Liver (tissue), 9 donors: Measurements from ENCODE around the gene GABBR2. TPM values are rescaled to one million over a fixed set of nuclear protein-coding genes. Genes with fewer than 3 reads are reported as not detected.

Source experiments
- DNase-seq: peaks from one replicate; pipeline ENCODE4 v3.0.0-alpha.2; 2017; ENCODE audit warnings: low spot score
- H3K27ac ChIP-seq, 2 donors: one replicate each; pipeline ENCODE4 v1.7.0; 2013; ENCODE audit warnings: inconsistent platforms in 2 of 2, low read length in 2 of 2, control low read depth in 1 of 2, low read depth in 1 of 2, mild to moderate bottlenecking in 1 of 2
- H3K27me3 ChIP-seq, 4 donors: one replicate each; pipeline versions ENCODE4 v1.6.1 to v1.7.0; 2013; ENCODE audit warnings: low read length in 3 of 4, inconsistent platforms in 1 of 4, mild to moderate bottlenecking in 1 of 4, moderate library complexity in 1 of 4; ENCODE audit not compliant: control insufficient read depth in 4 of 4, insufficient read depth in 4 of 4
- H3K36me3 ChIP-seq, 4 donors: one replicate each; pipeline versions ENCODE4 v1.6.1 to v1.7.0; 2013; ENCODE audit warnings: low read length in 3 of 4, mild to moderate bottlenecking in 3 of 4, low read depth in 1 of 4, moderate library complexity in 1 of 4; ENCODE audit not compliant: control insufficient read depth in 4 of 4, insufficient read depth in 3 of 4
- H3K4me1 ChIP-seq, 4 donors: one replicate each; pipeline versions ENCODE4 v1.6.1 to v1.7.0; 2013; ENCODE audit warnings: low read length in 3 of 4, mild to moderate bottlenecking in 3 of 4, moderate library complexity in 1 of 4; ENCODE audit not compliant: control insufficient read depth in 4 of 4, insufficient read depth in 4 of 4
- H3K4me3 ChIP-seq, 3 donors: one replicate each; pipeline versions ENCODE4 v1.6.1 to v1.7.0; 2013; ENCODE audit warnings: low read length in 3 of 3, control low read depth in 1 of 3, low read depth in 1 of 3, mild to moderate bottlenecking in 1 of 3
- H3K9ac ChIP-seq, 2 donors: one replicate each; pipeline ENCODE4 v1.7.0; 2013; ENCODE audit warnings: low read length in 2 of 2, mild to moderate bottlenecking in 2 of 2, moderate library complexity in 2 of 2, control low read depth in 1 of 2, low read depth in 1 of 2
- H3K9me3 ChIP-seq, 4 donors: one replicate each; pipeline versions ENCODE4 v1.6.1 to v1.7.0; 2013; ENCODE audit warnings: low read length in 3 of 4; ENCODE audit not compliant: control insufficient read depth in 4 of 4
- ATF3 ChIP-seq: IDR thresholded peaks from 2 replicates; pipeline ENCODE4 v1.6.1; 2016; ENCODE audit warnings: antibody characterized with exemption
- CTCF ChIP-seq: fragments of 150-350 bp; IDR thresholded peaks from 2 replicates; pipeline ENCODE4 v1.5.1; 2017; ENCODE audit warnings: improper control_type of control experiment, low read depth, low read length; ENCODE audit not compliant: missing input control
- FOXA2 ChIP-seq: IDR thresholded peaks from 2 replicates; pipeline ENCODE4 v1.6.1; 2016; ENCODE audit warnings: antibody characterized with exemption
- NR2F2 ChIP-seq: IDR thresholded peaks from 2 replicates; pipeline ENCODE4 v1.6.1; 2016; ENCODE audit warnings: antibody characterized with exemption
- RAD21 ChIP-seq, 2 donors: IDR thresholded peaks; 2 replicates each; pipeline ENCODE4 v1.6.1; 2016; ENCODE audit warnings: antibody characterized with exemption in 2 of 2, mild to moderate bottlenecking in 2 of 2
- REST ChIP-seq: IDR thresholded peaks from 2 replicates; pipeline ENCODE4 v1.6.1; 2016; ENCODE audit warnings: antibody characterized with exemption, mild to moderate bottlenecking
- YY1 ChIP-seq: IDR thresholded peaks from 2 replicates; pipeline ENCODE4 v1.6.1; 2016; ENCODE audit warnings: antibody characterized with exemption, mild to moderate bottlenecking
- WGBS: extraction: QIAGEN DNeasy Blood & Tissue Kit; methylation state at CpG from one replicate; pipeline ENCODE4 v1.1.7; 2013; 5-methylcytosine and 5-hydroxymethylcytosine counted together
- polyA plus RNA-seq, 2 donors: library from polyadenylated mRNA; stranded (reverse) in 1 of 2; unstranded in 1 of 2; fragments of 200-250 nt in 1 of 2; fragments of >200 nt in 1 of 2; fragmentation: Nextera tagmentation in 1 of 2; extraction: Ambion mirVana in 1 of 2; gene quantifications; one replicate each; pipeline versions ENCODE4 v1.2.1 to v1.2.3, GENCODE V29; 2013 to 2015
- total RNA-seq, 2 donors: library from RNA; depleted of rRNA; stranded (reverse); fragments of >200 nt; gene quantifications; one replicate each; pipeline ENCODE4 v1.2.3, GENCODE V29; 2014
- donor health status: healthy.
- donor health status: healthy.
- donor health status: healthy.
- donor health status: healthy.
- donor health status: healthy.

GABBR2 gene
- total and polyA plus RNA-seq, 4 donors, result 0.03 to 0.23 (median 0.08) TPM; not detected in 1

- TF ChIP-seq REST, result no peak
Measured at GRCh38 chr9:98730871-98731270, 22.1 kb upstream of the GABBR2 start (continued).

DNA sequence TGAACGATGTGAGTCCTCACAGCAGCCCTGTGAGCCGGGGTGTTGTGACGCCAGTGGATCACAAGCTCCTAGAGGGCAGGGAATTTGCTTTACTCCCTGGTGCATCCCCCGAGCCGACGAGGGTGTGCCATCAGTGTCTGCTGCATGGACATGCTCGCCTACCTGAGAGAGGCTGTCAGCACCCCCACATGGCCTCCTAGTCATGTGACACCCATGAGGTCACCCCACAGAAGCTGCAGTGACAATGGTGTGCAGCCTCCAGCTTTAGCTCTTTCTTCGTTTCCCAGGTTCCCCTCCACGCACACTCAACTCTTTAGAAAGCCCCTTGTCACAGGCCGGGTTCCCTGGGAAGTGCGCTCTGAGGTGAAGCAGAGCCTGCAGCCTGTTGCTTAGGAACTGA lies 19.8 kb upstream of the GABBR2 start:
- no peak for TF ChIP-seq YY1
- TF ChIP-seq REST, result no peak
- TF ChIP-seq ATF3, result no peak
- DNase-seq, result no peak
- WGBS, result 89% methylated on average over 11 of the region's 11 CpGs

GRCh38 chr9:98727428-98727827 lies 18.7 kb upstream of the GABBR2 start:
- Histone ChIP-seq H3K36me3 (no peaks in the 10 kb centered on the region), H3K9ac (no peak overlapping the region), H3K9me3 (peaks cover 0 to 4% (median 2%) of the 10 kb centered on the region in 4 donors), H3K27me3 (peaks cover 0 to 2% (median under 1%) of the 10 kb centered on the region in 4 donors), H3K4me1 (no peaks in the 10 kb centered on the region), H3K4me3 (no peak overlapping the region), H3K27ac (no peak overlapping the region)
- WGBS, result 71% methylated on average over 7 of the region's 7 CpGs
- no peak for TF ChIP-seq RAD21 (IDR thresholded peaks at IDR 0.05)
- no peak for TF ChIP-seq FOXA2
- TF ChIP-seq NR2F2, result no peak
- no peak for DNase-seq

More for the DNA sequence above, 19.8 kb upstream of the GABBR2 start:
- no peaks in the 10 kb centered on the region for H3K36me3 ChIP-seq
- H3K9me3 ChIP-seq, result peaks cover 0 to under 1% (median under 1%) of the 10 kb centered on the region in 4 donors
- no peak overlapping the region for H3K4me3 ChIP-seq
- H3K4me1 ChIP-seq, result no peaks in the 10 kb centered on the region
- H3K27me3 ChIP-seq, result peaks cover 0 to 2% (median under 1%) of the 10 kb centered on the region in 4 donors
- no peak overlapping the region for H3K9ac ChIP-seq
- H3K27ac ChIP-seq, result no peak overlapping the region

DNA sequence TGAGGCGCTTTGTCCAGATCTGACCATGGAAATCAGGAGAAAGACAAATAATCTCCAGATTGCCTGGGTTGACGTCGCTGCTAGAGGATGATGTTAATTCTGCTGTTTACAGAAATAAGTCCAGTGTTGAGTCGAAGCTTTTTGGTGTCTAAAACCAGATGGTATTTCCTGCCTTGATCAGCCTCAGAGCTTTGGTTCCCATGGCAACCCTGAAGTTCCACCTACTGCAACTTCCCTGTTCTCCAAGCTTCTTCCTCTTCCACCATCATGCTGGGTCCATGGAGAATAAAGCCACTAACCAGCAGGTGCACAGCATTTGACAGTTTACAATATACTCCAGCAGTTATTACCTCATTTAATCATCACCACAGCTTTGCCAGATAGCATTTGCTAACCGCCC lies 18.0 kb upstream of the GABBR2 start:
- Histone ChIP-seq H3K9me3 (peaks cover 0 to 4% (median 2%) of the 10 kb centered on the region in 4 donors), H3K27me3 (peaks cover 0 to 2% (median under 1%) of the 10 kb centered on the region in 4 donors), H3K27ac (no peak overlapping the region), H3K4me3 (no peak overlapping the region), H3K4me1 (no peaks in the 10 kb centered on the region), H3K36me3 (no peaks in the 10 kb centered on the region), H3K9ac (no peak overlapping the region)
- DNase-seq, result no peak
- WGBS, result 69% methylated on average over 5 of the region's 5 CpGs
- TF ChIP-seq CTCF, result no peak
